NCI-H345 treated with DMSO at 0.1 percent for 48 hours (cell line): ENCODE results near the gene IL15RA.

Experiments used
- DNase-seq: peaks from one replicate; lab custom pipeline; 2025; ENCODE audit not compliant: unreplicated experiment; lab: John Stamatoyannopoulos, UW

Gene IL15RA, protein sequence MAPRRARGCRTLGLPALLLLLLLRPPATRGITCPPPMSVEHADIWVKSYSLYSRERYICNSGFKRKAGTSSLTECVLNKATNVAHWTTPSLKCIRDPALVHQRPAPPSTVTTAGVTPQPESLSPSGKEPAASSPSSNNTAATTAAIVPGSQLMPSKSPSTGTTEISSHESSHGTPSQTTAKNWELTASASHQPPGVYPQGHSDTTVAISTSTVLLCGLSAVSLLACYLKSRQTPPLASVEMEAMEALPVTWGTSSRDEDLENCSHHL

DNA sequence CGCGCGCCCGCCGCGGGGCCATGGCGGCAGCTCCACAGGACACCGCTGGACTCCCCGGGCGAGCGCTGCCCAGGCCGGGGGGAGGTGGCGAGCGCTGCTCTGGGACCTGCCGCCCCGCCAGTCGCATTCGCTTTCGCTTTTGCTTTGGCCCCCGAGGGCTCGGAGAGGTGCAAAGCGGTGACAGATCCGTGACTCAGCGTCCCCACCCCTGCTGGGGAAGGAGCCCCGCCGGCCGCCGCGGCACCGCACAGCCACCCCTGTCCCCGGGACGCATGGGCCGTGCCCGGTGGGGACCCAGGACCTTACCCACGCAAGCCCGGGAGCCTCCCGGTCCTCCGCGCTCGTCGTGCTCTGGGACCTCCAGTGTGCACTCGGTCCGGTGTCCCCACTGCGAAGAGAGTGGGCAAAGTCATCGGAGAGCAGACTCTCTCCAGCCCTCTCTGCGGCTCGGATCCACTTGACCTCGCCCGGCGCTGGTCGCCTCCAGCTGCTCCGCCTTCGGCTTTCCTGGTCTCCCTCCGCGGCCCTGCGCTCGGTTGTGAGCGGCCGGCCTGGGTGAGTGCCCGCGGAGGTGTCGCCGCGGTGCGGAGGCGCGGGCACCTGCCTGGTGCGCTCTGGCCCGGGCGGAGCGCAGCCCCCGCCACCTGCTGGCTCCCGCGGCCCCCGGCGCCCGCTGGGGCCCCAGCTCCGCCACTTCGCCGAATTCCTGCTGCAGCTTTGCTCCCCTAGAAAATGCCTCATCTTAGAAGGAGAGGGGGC is at the start of gene IL15RA:
Gene IL15RA, minus strand, starts transcription at position 73 of the 759 bp plus-strand sequence. Its CDS starts 51 bp downstream, at position 22.
- DNase-seq, result no peak

DNA sequence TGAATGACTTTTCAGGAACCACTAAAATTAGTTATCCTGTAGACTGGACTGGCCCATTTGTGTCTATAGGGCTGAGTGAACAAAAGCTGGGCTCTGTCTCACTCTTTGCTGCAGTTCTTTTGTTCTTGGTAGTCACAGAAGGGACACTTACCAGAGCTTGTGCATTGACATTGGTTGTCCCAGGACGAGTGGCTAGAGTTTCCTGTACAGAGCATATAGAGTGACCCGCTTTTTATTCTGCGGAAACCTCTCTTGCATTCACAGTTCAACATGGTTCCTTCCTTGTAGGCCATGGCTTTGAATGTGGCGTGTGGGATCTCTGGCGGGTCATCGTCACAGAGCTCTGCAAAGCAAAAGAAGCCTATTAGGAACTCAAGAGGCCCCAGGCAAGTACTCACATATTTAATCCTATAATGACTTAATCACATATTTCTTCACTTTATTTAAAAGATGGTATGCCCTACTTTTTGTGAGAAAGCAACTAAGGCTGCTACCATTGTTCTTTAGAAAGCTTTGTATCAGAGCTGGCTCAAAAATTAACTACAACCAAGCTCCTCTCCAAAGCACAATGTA is 48.4 kb upstream of the IL15RA start:
- DNase-seq, result no peak

DNA sequence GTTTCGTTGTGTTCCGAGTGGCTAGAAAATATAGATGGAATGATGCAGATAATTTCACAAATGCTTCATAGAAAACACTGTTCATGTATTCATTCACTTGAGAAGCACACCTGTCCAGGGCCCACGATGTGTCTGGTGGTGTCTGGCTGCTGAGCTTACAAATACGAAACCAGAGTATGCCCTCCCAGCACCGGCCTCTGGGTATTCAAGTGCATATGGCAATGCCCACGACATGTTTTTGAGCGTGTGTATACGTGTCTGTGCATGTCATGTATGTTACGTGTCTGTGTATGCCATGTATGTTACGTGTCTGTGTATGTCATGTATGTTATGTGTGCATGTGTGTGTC is 47.0 kb upstream of the IL15RA start:
- no peak for DNase-seq

DNA sequence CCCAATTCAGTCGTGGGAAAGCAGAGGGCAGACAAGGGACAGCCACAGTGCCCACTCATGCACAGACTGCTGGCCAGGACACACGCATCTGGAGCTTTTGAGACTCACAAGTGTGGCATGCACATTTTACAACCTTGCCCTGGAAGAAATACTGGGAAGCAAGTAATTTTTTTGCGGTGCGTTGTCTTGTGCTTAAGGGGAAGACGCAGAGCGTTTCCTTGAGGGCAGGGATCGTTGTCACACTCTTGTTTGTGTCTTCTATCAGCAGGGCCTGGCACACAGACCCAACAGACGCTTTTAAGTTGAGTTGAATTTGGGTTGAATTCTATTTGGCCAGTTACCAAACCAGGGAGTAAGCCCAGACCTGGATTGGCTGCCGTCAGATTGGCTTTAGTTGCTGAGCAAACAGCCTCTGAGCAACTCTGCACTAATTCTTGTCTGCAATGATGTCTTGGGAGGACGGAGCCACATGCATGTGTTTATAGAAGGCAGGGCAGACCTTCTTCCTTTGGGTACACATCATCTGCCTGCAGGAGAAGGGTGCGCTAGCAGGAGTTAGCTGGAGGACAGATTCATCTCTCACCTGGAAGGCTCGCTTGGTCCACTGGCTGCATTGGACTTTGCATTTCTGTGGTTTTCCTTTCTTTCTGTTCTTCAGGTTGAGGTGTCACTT is 46.5 kb upstream of the IL15RA start:
- no peak for DNase-seq

DNA sequence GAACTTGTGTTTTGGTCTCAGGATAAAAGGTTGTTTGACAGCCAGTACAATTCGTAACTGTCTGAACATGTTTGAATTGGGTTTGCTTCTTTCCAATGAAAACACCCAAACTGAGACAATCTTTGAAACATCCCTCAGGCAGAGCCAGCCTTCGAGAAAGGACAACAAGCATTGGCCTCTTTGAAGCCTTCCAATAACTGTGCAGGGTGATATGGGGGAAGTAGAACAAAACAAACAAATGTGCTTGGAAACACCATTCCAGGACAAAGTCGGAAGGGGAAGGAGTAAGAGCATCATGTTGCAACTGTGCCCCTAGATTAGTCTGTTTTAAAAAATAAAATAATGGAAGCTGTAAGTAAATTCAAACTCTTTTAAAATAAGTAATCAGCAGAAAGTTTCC is 45.3 kb upstream of the IL15RA start:
- DNase-seq, result no peak

DNA sequence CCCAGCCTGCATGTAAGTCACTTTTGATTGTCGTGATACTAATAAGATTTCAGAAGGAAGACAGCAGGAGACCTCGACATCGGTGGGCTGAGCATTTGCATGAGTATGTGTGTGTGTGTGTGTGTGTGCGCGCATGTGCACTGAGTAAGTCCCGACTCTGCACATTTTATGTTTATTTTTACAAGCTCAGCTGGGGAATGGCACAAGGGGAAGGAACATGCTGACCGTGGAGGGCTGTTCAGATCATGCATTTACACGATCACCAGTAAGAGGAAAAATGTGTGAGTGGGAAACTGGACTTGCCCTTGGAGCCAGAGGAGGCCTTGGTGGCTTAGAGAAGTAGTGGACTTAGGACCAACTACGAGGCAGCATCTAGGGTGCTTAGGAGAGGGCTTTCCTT is 43.5 kb upstream of the IL15RA start:
- DNase-seq, result no peak

DNA sequence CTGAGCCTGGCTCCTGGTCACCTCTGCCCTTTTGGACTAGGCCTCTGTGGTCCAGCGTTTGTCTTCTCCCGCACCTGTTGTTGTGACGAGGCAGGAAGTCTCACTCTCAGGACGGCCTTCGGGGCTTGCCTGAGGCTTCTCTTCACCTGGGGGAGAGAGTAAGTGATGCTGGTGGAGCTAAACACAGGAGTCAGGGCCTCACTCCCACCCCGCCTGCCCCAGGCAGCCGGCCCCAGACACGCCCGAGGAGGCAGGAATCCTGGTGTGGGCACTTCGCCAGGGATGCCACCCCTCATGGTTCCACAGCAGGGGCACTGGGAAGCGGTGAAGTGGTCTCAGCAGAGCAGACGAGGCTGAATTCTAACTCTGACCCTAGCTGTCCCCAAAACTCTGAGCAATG is 42.5 kb upstream of the IL15RA start:
- no peak for DNase-seq

DNA sequence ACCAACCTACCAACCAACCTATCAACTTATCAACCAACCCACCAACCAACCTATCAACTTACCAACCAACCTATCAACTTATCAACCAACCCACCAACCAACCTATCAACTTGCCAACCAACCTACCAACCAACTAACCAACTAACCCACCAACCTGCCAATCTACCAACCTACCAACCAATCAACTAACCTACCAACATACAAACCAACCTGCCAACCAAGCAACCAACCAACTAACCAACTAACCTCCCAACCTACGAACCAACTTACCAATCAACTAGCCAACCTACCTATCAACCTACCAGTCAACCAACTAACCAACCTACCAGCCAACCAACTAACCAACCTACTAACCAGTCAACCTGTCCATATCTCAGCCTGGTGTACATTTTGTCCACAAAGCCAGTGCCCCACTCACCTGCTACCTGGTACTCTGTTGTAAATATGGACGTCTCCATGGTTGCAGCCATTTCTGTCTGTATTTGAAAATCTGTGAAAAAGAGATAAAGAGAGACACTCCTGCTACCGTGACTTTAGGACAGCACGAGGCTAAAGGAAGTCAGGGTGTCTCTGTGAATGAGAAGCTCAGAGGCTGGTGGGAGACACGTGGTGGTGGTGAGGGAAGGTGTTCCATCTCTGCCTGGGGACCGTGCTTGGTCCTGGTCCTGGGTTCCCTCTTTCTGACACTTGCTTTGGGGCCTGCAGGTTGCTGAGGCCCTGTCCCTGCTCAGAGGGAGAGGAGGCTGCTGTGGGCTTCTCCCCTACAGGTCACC is 41.9 kb upstream of the IL15RA start:
- DNase-seq, result no peak

DNA sequence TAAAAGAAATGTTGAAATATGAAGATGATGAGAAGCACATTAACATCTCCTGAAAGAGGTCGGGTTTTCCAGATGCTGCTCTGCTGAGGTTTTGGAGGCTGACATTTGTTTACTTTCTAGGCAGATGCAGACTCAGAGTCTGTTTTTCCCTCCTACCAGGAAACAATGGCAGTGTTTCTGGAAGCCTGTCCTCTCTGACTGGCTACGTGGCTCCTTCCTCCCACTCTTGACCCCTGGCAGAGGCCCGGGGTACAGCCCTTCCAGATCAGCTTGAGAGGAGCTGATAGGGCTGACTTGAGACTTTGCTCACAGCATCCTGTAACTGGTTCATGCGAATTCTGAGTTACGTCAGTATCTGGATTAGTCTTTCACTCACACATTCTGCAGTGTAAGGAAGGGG is 41.1 kb upstream of the IL15RA start:
- no peak for DNase-seq

DNA sequence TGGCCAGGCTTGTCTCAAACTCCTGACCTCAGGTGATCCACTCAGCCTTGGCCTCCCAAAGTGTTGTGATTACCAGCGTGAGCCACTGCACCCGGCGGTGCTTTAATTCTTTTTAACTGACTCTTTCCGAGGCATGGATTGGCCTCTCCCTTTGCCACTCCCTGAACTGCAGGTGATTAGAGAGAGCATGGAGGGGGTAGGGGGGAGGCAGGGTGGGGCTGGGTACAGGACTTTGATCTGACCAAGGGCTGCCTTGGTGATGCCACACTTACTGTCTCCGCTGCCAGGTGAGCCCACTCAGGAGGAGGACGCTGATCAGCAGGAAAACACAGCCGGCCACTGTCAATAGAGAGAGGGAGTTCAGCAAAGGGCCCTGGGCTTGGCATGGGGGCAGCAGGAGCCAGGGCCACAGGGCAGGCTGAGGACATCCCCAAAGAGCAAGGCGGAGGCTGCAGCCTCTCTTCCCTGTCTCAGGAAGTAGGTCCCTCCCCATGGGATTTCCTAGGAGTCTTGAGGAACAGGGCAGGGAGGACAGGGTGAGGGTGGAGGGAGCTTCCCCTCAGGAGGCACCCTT is 40.5 kb upstream of the IL15RA start:
- no peak for DNase-seq

DNA sequence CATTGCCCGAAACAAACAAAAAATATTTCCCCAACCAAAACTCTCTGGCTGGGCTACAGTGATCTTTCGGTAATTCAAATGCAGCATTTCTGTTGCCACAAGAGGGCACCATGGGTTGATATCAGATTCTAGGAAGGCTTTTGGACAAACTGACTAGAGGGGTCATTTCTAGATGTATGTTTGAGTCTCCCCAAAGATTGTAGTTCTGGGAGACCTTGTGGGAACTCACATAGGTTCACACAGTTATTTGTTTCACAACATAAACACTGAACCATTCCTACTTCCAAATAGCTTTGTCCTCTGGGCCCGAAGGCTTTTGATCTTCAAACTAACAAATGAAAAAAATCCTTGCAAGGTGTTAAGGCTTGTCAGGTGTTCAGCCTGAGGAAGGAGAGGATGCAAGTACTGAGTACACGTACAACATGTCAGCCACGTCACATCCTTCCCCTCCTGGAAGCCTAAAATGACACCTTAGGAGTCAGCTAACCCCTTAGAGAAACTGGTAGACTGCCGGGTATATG is 37.0 kb upstream of the IL15RA start:
- no peak for DNase-seq

DNA sequence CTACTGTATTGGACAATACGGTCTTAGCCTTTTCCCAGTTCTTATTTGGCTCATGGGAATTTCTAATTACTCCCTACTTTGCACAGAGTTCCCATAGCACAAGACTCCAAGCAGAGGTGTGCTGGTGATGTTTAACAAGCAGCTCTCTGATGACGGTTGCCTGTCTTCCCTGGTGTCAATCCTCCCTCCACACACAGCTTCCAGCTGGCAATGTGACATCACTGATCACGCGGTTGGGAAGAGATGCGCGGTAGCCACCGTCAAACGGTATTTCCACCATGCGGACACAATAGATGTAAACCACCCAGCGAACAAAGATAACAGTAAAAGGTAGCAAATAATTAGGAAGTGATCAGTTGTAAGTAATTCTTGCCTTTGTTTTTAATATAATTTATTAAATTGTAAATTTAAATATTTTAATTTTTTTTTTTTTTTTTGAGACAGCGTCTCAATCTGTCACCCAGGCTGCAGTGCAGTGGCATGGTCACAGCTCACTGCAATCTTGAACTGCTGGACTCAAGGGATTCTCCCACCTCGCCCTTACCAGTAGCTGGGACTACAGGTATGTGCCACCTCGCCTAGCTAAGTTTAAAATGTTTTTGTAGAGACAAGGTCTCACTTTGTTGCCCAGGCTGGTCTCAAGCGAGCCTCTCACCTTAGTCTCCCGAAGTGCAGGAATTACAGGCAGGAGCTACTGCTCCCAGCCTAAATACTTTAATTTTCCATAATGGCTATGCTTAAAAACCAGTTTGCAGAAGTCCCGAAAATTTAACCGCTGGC is 36.3 kb upstream of the IL15RA start:
- no peak for DNase-seq

DNA sequence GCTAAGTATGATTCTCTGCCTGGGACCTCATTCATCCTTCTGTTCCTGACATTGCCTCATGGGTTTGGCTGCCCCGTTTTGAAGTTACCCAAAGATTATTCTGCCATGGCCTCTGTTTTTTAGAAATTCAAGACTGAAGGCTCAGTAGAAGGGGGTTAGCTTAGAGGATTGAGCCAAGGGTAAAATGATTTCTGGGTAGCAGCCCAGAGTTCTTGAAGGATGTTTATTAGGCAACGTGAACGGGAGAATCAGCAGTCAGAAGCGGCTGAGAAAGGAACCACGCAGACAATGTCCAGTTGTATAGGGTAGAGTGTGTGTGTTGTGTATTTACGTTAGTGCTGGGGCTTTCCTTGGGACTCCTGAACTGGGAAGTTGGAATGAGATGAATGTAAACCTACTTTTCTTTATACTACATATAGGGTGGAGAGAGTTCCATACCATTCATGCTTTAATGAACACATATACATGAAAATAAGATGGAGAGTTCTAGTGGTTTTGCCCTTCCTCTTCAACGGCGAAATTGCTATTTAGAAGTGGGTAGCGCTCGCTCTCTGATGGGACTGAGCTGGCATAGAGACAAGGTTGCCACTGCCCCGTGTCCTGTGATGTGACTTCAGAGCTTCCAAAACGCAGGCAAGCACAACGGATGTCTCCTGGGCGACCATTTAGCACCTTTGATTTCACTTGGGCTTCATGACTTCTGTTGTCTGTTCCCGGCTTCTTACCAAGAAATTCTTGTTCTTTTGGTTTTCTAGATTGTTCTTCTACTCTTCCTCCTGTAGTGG is 35.0 kb upstream of the IL15RA start:
- DNase-seq, result no peak

DNA sequence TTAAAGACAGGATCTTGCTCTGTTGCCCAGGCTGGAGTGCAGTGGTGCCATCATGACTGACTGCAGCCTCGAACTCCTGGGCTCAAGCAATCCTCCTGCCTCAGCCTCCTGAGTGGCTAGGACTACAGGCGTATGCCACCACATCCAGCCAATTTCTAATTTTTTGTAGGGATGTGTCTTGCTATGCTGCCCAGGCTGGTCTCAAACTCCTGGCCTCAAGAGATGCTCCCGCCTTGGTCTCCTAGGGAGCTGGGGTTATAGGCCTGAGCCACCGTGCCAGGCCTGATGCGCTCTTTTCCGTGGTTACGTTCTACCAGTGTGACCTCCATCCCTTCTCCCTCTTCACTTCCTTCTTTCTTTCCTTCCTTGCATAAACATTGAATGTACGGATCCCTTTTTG is 34.2 kb upstream of the IL15RA start:
- no peak for DNase-seq

DNA sequence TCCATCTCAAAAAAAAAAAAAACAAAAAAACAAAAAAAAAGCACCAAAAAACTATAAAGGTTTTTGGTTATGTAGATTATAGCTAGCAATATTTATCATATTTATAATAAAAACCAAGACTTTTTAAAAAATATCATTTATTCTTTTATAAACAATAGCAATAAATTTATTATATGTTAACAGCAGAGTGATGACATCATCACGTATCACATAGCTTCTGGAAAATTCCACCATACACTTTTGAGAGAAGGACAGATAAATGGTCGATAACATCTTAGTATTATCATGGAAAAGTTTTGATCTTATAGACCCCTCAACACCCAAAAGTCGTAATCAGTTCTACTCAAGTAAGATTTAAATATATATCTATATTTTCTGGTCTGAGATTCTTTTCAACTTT is 33.2 kb upstream of the IL15RA start:
- no peak for DNase-seq

DNA sequence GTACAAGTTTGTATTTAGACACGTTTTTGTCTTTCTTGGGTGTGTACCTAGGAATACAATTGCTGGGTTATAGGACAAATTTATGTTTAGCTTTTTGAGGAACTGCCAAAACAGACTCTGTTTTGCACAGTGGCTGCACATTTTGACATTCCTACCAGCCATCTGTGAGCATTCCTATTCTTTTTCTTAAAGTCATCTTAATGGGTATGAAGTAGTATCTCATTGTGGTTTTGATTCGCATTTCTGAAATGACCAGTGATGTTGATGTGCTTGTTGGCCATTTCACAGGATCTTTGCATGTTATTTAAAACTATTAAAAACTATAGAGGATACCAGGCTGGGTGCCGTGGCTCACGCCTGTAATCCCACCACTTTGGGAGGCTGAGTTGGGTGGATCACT is 32.6 kb upstream of the IL15RA start:
- DNase-seq, result no peak

DNA sequence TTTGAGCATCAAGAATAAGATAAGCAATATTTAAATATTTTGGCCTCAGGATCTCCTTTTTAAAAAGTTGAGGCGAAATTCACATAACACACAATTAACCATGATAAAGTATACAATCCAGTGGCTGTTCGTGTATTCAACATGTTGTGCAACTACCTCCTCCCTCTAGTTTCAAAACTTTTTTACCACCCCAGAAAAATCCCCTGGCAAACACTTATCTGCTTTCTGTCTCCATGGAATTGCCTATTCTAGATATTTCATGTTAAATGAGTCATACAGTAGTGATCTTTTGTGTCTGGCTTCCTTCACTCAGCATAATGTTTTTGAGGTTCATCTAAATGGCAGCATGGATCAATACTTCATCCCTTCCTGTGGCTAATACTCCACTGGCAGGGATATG is 31.8 kb upstream of the IL15RA start:
- no peak for DNase-seq

DNA sequence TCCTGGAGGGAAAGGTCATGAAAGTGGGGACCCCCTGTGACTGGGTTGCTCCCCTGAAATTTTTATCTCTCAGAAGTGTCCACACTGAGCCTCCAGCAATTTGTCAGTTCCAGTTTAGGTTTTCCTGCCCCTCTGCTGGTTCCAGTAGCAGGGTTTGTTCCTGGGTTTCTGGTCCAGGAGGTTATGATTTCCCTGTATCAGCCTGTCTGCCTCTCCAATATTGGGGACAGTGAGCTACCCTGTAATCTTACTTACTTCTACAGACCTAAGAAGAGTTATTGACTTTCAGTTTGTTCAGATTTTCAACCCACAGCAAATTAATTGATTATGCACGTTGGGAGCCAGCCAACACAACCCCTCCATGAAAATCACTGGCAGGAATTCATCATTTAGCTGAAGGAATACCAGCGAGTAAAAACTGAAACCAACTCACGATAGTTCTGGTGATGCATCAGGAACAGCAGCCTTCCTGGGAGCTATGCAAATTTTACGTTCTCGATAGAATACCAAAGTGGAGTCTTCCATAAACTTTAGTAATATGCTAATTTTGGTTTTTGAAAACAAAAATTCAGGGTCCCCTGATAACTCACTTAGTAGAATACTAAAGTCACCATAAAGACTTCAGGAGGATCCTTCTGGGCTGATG is 31.3 kb upstream of the IL15RA start:
- no peak for DNase-seq

DNA sequence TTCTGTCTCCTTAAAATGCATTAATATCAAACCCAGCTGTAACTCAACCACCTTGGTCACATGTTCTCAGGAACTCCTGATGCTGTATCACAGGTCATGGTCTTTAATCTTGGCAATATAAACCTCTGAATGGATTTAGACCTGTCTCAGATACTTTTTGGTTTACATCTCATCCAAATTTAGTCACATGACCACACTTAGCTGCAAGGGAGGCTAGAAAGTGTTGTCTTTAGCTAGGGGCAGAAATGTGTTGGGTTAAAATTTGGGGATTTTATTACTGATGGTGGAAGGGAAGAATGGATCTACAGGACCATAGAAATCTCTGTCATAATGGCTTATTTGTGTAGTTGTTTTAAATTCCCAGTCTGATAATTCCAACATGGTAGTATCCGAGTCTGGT is 29.6 kb upstream of the IL15RA start:
- DNase-seq, result no peak
